ENCODE data around the gene RERG. TPM values are rescaled to one million over a fixed set of nuclear protein-coding genes. Genes with fewer than 3 reads are reported as not detected.
A peak's percentile ranks its signal among the peaks of the same experiment; 100 is the strongest.

RERG gene
- total and polyA plus RNA-seq, 2 experiments from 2014 or later, result not detected

GRCh38 chr12:15151161-15152091, 69.8 kb downstream of the RERG start:
- Histone ChIP-seq H3K27me3 (replicated peaks; ENCODE audit: insufficient read depth) (peaks cover 60% of the 10 kb centered on the region), H3K9me3 (ENCODE audit: low read depth) (no peaks in the 10 kb centered on the region), H3K4me2 (ENCODE audit: unreplicated experiment) (no peak overlapping the region), H3K9ac (no peak overlapping the region), H3K4me3 (no peak overlapping the region), H3K27ac (no peak overlapping the region), H4K20me1 (ENCODE audit: insufficient read depth) (no peaks in the 10 kb centered on the region), H3K4me1 (ENCODE audit: insufficient read depth) (peaks cover 10% of the 10 kb centered on the region; the same call in 1 of the 2 replicates), H3K79me2 (ENCODE audit: insufficient read depth) (no peaks in the 10 kb centered on the region), H3F3A (ENCODE audit: insufficient read depth) (no peaks in the 10 kb centered on the region), H3K36me3 (ENCODE audit: low read depth) (no peaks in the 10 kb centered on the region), H3K9me2 (ENCODE audit: insufficient read depth) (no peaks in the 10 kb centered on the region), H2AFZ (no peak overlapping the region)
- in situ Hi-C loops (cut with MboI), result no loop called here
- no peak for TF ChIP-seq EZH2phosphoT487 (IDR thresholded peaks at IDR 0.05; ENCODE audit: insufficient read depth, low read depth)
- no peak for TF ChIP-seq EZH2 (IDR thresholded peaks at IDR 0.05; ENCODE audit: insufficient read depth, poor library complexity, severe bottlenecking)
- WGBS, 2 experiments (ENCODE audit: low coverage in 1 of 2, low lambda C conversion rate in 2 of 2, missing lambda C conversion rate in 2 of 2), result 3 to 5% methylated on average over 5 of the region's 5 CpGs
- peak; percentile 38 for DNase-seq

GRCh38 chr12:15146585-15146984, 74.6 kb downstream of the RERG start:
- Histone ChIP-seq H3K79me2 (ENCODE audit: insufficient read depth) (no peaks in the 10 kb centered on the region), H3K4me2 (ENCODE audit: unreplicated experiment) (no peak overlapping the region), H3K4me3 (no peak overlapping the region), H2AFZ (no peak overlapping the region), H3K27me3 (replicated peaks; ENCODE audit: insufficient read depth) (peaks cover 58% of the 10 kb centered on the region), H3F3A (ENCODE audit: insufficient read depth) (no peaks in the 10 kb centered on the region), H3K27ac (no peak overlapping the region), H3K9me3 (ENCODE audit: low read depth) (no peaks in the 10 kb centered on the region), H3K9me2 (ENCODE audit: insufficient read depth) (no peaks in the 10 kb centered on the region), H3K4me1 (ENCODE audit: insufficient read depth) (no peaks in the 10 kb centered on the region), H4K20me1 (ENCODE audit: insufficient read depth) (no peaks in the 10 kb centered on the region), H3K36me3 (ENCODE audit: low read depth) (no peaks in the 10 kb centered on the region), H3K9ac (no peak overlapping the region)
- in situ Hi-C loops (cut with MboI), result no loop called here
- DNase-seq, result no peak
- 69 to 80% methylated on average over 3 of the region's 3 CpGs for WGBS, 2 experiments (ENCODE audit: low coverage in 1 of 2, low lambda C conversion rate in 2 of 2, missing lambda C conversion rate in 2 of 2)
- no peak for TF ChIP-seq EZH2 (IDR thresholded peaks at IDR 0.05; ENCODE audit: insufficient read depth, poor library complexity, severe bottlenecking)
- no peak for TF ChIP-seq EZH2phosphoT487 (IDR thresholded peaks at IDR 0.05; ENCODE audit: insufficient read depth, low read depth)

- H3K36me3 ChIP-seq (ENCODE audit: low read depth), result no peaks in the 10 kb centered on the region
- in situ Hi-C loops (cut with MboI), result no loop called here
- H4K20me1 ChIP-seq (ENCODE audit: insufficient read depth), result no peaks in the 10 kb centered on the region
- no peaks in the 10 kb centered on the region for H3K4me1 ChIP-seq (ENCODE audit: insufficient read depth)
- no peaks in the 10 kb centered on the region for H3F3A ChIP-seq (ENCODE audit: insufficient read depth)
- H3K9ac ChIP-seq, result no peak overlapping the region
- no peaks in the 10 kb centered on the region for H3K9me3 ChIP-seq (ENCODE audit: low read depth)
- no peaks in the 10 kb centered on the region for H3K79me2 ChIP-seq (ENCODE audit: insufficient read depth)
- TF ChIP-seq EZH2 (IDR thresholded peaks at IDR 0.05; ENCODE audit: insufficient read depth, poor library complexity, severe bottlenecking) (no peak), EZH2phosphoT487 (IDR thresholded peaks at IDR 0.05; ENCODE audit: insufficient read depth, low read depth) (no peak)
- H3K27me3 ChIP-seq (replicated peaks; ENCODE audit: insufficient read depth), result peaks cover 37% of the 10 kb centered on the region
- no peak overlapping the region for H3K4me3 ChIP-seq
- no peak for DNase-seq
- no peaks in the 10 kb centered on the region for H3K9me2 ChIP-seq (ENCODE audit: insufficient read depth)
- H3K27ac ChIP-seq, result no peak overlapping the region
- H3K4me2 ChIP-seq (ENCODE audit: unreplicated experiment), result no peak overlapping the region
- no peak overlapping the region for H2AFZ ChIP-seq
Observed at GRCh38 chr12:15143467-15143866, 77.8 kb downstream of the RERG start.

- Histone ChIP-seq H3K27ac (no peak overlapping the region), H3K79me2 (ENCODE audit: insufficient read depth) (no peaks in the 10 kb centered on the region), H3K4me3 (no peak overlapping the region), H4K20me1 (ENCODE audit: insufficient read depth) (no peaks in the 10 kb centered on the region), H3K27me3 (replicated peaks; ENCODE audit: insufficient read depth) (peaks cover 30% of the 10 kb centered on the region), H3F3A (ENCODE audit: insufficient read depth) (no peaks in the 10 kb centered on the region), H3K4me2 (ENCODE audit: unreplicated experiment) (no peak overlapping the region), H3K9me2 (ENCODE audit: insufficient read depth) (no peaks in the 10 kb centered on the region), H3K9ac (no peak overlapping the region), H2AFZ (no peak overlapping the region), H3K9me3 (ENCODE audit: low read depth) (no peaks in the 10 kb centered on the region), H3K36me3 (ENCODE audit: low read depth) (no peaks in the 10 kb centered on the region), H3K4me1 (ENCODE audit: insufficient read depth) (no peaks in the 10 kb centered on the region)
- no peak for TF ChIP-seq EZH2phosphoT487 (IDR thresholded peaks at IDR 0.05; ENCODE audit: insufficient read depth, low read depth)
- TF ChIP-seq EZH2 (IDR thresholded peaks at IDR 0.05; ENCODE audit: insufficient read depth, poor library complexity, severe bottlenecking), result no peak
- DNase-seq, result no peak
- in situ Hi-C loops (cut with MboI), result no loop called here
- 88 to 93% methylated on average over 2 of the region's 2 CpGs for WGBS, 2 experiments (ENCODE audit: low coverage in 1 of 2, low lambda C conversion rate in 2 of 2, missing lambda C conversion rate in 2 of 2)
Observed at GRCh38 chr12:15142711-15143110, 78.5 kb downstream of the RERG start.
